ENCODE results near the gene SLC34A1. TPM values are rescaled to one million over a fixed set of nuclear protein-coding genes. Genes with fewer than 3 reads are reported as not detected.

SLC34A1 gene
- total and polyA plus RNA-seq, 2 of the 13 experiments (the other 11 are each of a cell fraction or from before 2014, with no cell fraction given), result 0.03 to 0.20 TPM

GRCh38 chr5:177446200-177447065 lies 62.2 kb downstream of the SLC34A1 start, which contains the start of gene PRR7 (continued):
- TF ChIP-seq THRA (CRISPR knock-in tag; IDR thresholded peaks at IDR 0.05; ENCODE audit: borderline replicate concordance) (0 out of 2 replicates have a peak, but pooled peaks have one; percentile 18), CBFB (CRISPR knock-in tag; IDR thresholded peaks at IDR 0.05) (0 out of 2 replicates have a peak, but pooled peaks have one; percentile 33), ZFY (CRISPR knock-in tag; IDR thresholded peaks at IDR 0.05) (peak; percentile 43), DMAP1 (CRISPR knock-in tag; IDR thresholded peaks at IDR 0.05) (no peak), ZNF138 (CRISPR knock-in tag; IDR thresholded peaks at IDR 0.05; ENCODE audit: low read depth) (0 out of 2 replicates have a peak, but pooled peaks have one; percentile 44), TCF12 (IDR thresholded peaks at IDR 0.05) (no peak), TCF12 (CRISPR knock-in tag; IDR thresholded peaks at IDR 0.05) (0 out of 2 replicates have a peak, but pooled peaks have one; percentile 11), TAF1 (CRISPR knock-in tag; IDR thresholded peaks at IDR 0.05) (0 out of 2 replicates have a peak, but pooled peaks have one; percentile 23), KDM3A (CRISPR knock-in tag; IDR thresholded peaks at IDR 0.05; ENCODE audit: low read depth) (0 out of 2 replicates have a peak, but pooled peaks have one; percentile 41), NFE2 (CRISPR knock-in tag; IDR thresholded peaks at IDR 0.05) (no peak), NFAT5 (CRISPR knock-in tag; IDR thresholded peaks at IDR 0.05) (no peak), BRCA1 (CRISPR knock-in tag; IDR thresholded peaks at IDR 0.05) (no peak), MED8 (CRISPR knock-in tag; IDR thresholded peaks at IDR 0.05; ENCODE audit: insufficient replicate concordance) (no peak), ZNF639 (CRISPR knock-in tag; conservative IDR thresholded peaks at IDR 0.05) (no peak), ZC3H13 (CRISPR knock-in tag; IDR thresholded peaks at IDR 0.05) (0 out of 2 replicates have a peak, but pooled peaks have one; percentile 17), FOXK1 (CRISPR knock-in tag; IDR thresholded peaks at IDR 0.05; ENCODE audit: borderline replicate concordance, low read depth) (no peak), ASH2L (IDR thresholded peaks at IDR 0.05; ENCODE audit: insufficient read length, low read depth, low read length) (peak; percentile 17), SPEN (CRISPR knock-in tag; IDR thresholded peaks at IDR 0.05; ENCODE audit: low read depth) (0 out of 2 replicates have a peak, but pooled peaks have one; percentile 10), BHLHE40 (IDR thresholded peaks at IDR 0.05; ENCODE audit: low read length) (0 out of 2 replicates have a peak, but pooled peaks have one; percentile 16), STAG1 (CRISPR knock-in tag; IDR thresholded peaks at IDR 0.05) (peak; percentile 19; the same call in 1 of the 2 replicates), ZBTB38 (CRISPR knock-in tag; IDR thresholded peaks at IDR 0.05) (peak; percentile 82), KDM2A (CRISPR knock-in tag; IDR thresholded peaks at IDR 0.05; ENCODE audit: borderline replicate concordance, low read depth) (peak; percentile 60)
